ENCODE results near the gene CAPN5.

DNA sequence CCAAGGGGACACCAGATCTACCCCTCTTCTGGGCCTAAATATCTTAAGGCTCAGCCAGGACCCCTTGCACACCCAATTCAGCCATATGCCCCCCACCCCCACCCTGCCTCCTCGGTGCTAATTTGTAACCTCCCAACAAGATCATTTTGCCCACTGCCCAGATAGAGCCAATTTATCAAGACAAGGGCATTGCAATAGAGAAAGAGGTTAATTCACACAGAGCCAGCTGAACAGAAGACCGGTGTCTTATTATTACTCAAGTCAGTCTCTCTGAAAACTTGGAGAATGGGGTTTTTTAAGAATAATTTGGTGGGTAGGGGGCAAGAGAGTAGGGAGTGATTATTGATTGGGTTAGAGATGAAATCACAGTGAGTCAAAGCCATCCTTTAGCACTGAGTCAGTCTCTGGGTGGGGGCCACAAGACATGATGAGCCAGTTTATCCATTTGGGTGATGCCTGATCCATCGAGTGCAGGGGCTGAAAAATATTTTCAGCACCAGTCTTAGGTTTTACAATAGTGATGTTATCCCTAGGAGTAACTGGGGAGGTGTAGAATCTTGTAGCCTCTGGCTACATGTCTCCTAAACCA lies 9.9 kb upstream of the CAPN5 start:
- TF ChIP-seq, protein P1, sequence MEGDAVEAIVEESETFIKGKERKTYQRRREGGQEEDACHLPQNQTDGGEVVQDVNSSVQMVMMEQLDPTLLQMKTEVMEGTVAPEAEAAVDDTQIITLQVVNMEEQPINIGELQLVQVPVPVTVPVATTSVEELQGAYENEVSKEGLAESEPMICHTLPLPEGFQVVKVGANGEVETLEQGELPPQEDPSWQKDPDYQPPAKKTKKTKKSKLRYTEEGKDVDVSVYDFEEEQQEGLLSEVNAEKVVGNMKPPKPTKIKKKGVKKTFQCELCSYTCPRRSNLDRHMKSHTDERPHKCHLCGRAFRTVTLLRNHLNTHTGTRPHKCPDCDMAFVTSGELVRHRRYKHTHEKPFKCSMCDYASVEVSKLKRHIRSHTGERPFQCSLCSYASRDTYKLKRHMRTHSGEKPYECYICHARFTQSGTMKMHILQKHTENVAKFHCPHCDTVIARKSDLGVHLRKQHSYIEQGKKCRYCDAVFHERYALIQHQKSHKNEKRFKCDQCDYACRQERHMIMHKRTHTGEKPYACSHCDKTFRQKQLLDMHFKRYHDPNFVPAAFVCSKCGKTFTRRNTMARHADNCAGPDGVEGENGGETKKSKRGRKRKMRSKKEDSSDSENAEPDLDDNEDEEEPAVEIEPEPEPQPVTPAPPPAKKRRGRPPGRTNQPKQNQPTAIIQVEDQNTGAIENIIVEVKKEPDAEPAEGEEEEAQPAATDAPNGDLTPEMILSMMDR (IDR thresholded peaks at IDR 0.05; ENCODE audit: low read depth, low read length), result no peak
- no peak for TF ChIP-seq EZH2phosphoT487 (IDR thresholded peaks at IDR 0.05; ENCODE audit: low read depth)

Data from OCI-LY3 (cell line).